ENCODE data around the gene RALGAPB.
"Not testable (repeated sequence)": the region's sequence is repeated elsewhere in the genome, so short reads cannot be mapped to it uniquely, and the experiment has no call there.

RALGAPB gene

DNA sequence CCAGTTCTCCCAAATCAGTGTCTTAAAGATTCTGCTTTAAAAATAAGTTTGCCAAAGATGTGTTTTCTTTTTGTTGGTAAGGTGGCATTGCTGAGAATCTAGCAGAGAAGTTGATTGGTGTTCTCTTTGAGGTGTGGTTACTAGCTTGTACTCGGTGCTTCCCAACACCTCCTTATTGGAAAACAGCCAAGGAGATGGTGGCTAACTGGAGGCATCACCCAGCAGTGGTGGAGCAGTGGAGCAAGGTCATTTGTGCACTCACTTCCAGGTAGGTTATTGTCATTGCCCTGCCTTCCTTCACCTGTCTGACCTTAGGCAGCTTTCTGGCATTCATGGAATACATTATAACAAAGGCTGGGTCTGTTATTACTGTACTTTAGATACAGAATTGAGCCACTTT, 26.7 kb downstream of the RALGAPB start:
- DNase-seq: no peak

DNA sequence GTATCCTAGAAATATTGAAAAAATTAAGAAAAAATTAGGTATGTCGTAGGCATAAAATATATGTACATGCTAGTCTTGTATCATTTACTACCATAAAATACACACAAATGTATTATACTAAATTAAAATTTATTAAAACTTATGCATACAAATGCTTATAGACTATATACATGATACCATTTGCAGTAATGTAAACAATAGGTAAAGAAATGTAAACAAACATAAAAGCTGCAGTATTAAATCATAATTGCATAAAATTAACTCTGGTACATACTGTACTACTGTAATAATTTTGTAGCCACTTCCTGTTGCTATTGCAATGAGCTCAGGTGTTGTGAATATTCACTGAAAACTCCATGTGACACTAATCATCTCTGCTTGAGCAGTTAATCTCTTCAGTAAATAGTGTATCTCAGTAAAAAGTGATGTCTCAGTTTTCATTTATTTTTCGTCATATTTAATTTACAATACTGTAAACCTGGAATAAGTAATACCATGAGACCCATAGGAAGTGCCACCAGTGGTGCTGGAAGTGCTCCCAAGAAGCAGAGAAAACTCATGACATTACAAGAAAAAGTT, 29.3 kb downstream of the RALGAPB start:
- no peak for DNase-seq

DNA sequence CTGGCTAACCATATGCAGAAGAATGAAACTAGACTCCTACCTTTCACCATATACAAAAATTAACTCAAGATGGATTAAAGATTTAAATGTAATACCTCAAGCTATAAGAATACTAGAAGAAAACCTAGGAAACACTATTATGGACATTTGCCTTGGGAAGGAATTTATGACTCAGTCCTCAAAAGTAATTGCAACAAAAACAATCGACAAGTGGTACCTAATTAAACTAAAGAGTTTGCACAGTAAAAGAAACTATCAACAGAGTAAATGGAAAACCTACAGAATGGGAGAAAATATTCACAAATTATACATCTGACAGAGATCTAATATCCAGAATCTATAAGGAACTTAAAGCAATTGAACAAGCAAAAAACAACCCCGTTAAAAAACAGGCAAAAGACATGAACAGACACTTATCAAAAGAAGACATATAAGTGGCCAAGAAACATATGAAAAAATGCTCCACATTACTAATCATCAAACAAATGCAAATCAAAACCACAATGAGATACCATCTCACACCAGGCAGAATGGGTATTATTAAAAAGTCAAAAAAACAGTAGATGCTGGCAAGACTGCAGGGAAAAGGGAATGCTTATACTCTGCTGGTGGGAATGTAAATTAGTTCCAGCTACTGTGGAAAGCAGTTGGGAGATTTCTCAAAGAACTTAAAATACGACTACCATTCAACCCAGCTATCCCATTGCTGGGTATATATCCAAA, 31.9 kb downstream of the RALGAPB start:
- DNase-seq: no peak

DNA sequence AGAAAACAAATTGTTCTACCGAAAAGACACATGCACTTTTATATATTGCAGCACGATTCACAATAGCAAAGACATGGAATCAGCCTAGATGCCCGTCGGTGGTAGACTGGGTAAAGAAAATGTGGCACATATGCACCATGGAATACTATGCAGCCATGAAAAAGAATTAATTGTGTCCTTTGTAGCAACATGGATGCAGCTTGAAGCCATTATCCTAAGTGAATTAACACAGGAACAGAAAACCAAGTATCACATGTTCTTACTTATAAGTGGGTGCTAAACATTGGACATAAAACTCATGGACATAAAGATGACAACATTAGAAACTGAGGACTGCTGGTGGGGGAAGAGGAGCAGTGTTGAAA, 32.4 kb downstream of the RALGAPB start:
- no peak for DNase-seq

DNA sequence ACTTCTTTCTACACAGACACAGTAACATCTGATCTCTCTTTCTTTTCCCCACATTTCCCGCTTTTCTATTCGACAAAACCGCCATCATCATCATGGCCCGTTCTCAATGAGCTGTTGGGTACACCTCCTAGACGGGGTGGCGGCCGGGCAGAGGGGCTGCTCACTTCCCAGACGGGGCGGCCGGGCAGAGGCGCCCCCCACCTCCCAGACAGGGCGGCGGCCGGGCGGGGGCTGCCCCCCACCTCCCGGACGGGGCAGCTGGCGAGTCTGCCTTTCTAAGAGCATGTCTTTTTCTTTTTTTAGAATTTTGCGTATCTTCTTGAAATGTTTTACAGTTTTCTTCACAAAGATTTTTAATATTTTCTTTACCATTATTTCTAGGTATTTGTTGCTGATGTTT, 39.1 kb downstream of the RALGAPB start:
- DNase-seq: not testable (repeated sequence)

DNA sequence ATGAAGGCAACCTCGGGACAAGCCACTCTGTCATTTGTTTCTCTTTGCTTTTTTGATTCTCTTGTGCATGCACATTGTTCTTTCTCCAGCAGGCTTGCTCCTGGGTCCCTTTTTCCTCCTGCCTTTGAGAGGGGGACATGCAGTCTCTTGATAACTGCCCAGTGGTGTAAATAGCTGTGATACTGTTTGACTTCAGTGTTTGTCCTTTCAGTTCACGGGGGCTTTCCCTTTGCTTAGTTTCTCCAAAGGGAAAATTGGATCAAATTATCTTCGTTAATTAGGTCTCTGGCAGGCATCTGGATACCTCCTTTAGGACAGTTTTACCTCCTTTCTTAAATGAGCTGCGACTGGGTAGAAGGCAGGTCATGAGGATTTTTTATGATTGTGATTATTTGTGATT, 41.5 kb downstream of the RALGAPB start:
- DNase-seq: no peak

DNA sequence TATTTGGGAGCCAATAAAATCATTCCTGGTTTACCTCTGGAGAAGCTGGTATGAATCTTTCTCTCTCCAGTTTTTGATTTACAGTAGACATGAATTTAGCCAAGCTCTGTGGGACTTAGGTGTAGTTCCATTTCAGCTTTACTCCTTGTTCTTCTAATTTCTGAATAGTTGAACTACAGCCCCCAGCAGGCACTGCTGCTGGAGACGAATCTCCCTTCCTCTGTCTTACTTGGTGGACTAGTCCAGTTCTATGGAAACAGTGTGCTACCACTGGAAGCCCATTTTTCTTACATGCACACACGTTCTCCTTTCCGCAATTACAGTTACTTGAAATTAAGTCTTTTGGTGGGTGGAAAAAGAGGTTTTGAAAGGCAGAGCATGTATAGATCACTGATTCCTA, 42.3 kb downstream of the RALGAPB start:
- no peak for DNase-seq

DNA sequence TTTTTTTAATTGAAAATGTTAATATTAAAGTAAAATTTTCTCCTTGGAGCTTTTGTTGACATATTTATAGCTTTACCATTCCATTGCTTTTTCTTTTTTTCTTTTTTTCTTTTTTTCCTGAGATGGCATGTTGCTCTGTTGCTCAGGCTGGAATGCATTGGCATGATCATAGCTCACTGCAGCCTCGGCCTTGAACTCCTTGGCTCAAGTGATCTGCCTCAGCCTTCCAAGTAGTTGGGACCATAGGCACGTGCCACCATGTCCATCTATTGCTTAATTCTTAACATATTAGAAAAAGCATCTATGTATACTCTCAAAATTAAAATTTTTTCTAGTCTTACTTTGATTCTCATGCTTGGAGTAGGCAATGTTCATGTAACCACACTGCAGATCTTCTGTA, 43.0 kb downstream of the RALGAPB start:
- DNase-seq: no peak

DNA sequence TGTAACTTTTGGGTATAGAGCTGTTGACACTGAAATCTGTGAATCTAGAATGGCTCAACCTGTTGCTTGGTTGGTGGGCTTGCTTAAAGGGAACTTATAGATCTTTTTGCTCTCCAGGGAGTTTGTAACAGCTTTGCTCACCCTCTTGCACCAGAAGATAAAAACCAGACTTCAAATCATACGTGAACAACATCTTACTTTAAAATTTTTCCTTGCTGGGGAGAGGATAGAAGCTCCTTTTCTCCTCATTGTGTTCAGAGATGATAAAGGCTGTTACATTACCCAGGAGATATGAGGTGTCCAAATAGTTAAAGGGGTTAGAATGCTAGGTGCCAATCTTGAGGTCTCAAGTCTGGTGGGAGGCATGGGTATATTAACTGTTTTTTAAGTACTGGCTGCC, 46.8 kb downstream of the RALGAPB start:
- DNase-seq: no peak

DNA sequence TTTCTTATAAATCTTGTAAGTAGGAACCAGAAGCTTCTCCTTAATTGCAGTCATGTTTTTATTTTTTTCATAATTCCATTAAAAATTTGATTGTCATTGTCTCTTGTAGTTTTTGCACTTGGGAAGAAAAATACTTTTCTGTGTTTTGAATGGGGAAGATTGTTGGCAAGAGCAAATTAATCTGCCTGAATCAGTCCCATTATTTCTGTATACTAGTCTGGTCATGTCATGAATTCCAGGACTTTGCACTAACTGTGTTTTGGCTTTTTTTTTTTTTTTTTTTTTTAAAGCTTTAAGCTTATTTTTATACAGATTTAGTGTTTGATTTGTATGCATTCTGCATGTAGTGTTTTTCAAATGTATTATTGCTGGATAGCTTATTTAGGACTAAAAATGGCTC, 47.6 kb downstream of the RALGAPB start:
- no peak for DNase-seq

DNA sequence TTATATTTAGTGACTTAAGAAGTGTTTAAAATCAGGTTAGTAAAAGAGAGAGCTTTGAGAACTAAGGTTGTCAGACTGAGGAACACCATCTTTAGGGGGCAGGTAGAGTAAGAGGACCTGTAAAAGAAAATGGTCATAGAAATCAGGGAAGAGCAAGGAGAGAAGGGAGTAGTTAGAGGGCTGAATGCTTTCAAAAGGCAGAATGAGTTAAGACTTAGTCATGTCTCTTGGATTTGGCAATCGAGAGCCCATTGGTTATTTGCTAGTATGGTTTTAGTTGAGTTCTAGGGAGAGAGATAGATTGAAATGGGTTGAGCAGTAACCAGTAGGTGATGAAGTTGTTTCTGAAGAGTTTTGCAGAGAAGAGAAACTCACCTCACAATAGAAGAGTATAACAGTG, 51.1 kb downstream of the RALGAPB start:
- DNase-seq: no peak

DNA sequence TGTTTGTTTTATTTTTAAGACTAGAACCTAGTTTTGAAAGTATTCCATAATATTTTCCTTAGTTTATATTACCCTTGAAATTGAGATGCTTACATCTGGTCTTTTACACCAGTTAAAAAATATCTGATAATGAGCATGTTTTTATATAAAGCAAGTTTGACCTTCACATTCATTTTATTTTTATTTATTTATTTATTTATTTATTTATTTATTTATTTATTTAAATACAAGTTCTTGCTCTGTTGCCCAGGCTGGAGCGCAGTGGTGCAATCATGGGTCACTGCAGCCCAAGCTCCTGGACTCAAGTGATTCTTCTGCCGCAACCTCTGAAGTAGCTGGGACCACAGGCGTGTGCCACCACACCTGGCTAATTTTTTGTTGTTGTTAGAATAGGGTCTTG, 55.5 kb downstream of the RALGAPB start:
- no peak for DNase-seq

DNA sequence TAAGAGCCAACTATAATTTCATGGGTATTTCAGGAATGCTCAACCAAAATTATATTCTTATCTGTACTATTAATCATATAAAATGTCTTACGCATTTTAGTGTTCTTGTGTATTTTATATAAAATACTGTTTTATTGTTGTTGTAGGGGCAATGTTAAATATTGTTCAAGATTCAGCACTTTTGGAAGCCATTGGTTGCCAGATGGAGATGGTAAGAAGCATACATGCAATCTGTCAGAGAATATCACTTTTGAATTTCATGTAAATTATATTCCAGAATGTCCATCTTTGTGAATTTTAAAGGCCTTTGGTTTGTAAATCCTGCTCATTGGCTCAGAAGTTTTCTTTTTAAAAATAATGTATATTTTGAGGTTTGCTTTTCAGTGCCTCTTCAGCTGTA, 58.4 kb downstream of the RALGAPB start:
- no peak for DNase-seq

DNA sequence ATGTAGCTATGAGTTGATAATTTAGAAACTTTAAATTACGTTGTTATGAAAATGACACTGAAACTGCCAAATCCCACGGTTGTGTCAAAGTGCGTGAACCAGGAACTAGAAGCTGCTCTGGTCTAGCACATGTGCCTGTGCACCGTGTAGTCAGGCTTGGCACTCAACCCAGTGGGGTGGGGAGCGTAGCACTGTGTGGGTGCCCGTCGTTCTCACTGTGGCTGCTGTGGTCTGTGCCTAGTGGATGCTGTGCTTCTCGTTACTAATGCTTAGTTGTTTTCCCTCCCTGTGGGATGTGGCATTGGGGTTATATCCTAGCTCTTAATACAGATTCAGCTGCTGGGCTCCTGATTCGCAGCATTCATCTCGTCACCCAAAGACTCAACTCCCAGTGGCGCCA, 62.1 kb downstream of the RALGAPB start:
- DNase-seq: no peak

DNA sequence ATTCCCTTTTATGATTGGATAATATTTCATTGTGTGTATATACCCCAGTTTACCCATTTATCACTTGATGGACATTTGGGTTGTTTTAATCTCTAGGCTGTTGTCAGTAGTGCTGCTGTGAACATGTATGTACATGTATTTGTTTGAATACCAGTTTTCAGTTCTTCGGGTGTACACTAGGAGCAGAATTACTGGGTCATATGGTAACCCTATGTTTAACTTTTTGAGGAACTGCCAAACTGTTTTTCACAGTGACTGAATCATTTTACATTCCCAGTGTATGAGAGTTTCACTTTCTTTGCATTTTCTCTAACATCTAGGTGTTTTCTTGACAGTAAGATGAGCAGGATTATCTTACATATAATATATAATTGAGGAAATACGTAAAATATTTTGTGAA, 63.7 kb downstream of the RALGAPB start:
- DNase-seq: no peak

DNA sequence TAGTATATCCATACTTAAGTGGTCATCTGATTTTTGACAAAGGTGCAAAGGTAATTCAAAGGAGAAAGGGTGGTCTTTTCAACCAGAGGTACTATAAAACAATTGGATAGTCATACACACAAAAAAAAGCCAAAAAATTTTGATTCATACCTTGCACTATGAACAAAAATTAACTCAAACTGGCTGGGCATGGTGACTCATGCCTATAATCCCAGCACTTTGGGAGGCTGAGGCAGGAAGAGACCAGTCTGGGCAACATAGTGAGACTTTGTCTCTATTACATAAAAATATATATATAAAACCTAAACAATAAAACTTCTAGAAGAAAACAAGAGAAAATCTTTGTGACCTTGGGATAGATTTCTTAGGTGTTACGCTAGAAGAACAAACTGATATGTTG, 64.5 kb downstream of the RALGAPB start:
- no peak for DNase-seq

DNA sequence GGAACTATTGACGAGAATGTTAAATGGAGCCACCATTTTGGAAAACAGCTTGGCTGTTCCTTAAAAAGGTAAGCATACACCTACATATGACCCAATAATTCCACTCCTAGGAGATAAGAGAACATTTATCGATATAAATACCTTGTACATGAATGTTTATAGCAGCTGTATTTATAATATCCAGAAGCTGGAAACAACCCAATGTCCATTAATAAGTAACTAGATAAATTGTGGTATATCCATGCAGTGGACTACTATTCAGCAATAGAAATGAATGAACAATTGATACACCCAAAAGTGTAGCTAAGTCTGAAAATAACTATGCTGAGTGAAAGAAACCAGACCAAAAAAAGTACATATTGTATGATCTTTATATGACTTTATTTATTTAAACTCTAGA, 66.1 kb downstream of the RALGAPB start:
- no peak for DNase-seq

DNA sequence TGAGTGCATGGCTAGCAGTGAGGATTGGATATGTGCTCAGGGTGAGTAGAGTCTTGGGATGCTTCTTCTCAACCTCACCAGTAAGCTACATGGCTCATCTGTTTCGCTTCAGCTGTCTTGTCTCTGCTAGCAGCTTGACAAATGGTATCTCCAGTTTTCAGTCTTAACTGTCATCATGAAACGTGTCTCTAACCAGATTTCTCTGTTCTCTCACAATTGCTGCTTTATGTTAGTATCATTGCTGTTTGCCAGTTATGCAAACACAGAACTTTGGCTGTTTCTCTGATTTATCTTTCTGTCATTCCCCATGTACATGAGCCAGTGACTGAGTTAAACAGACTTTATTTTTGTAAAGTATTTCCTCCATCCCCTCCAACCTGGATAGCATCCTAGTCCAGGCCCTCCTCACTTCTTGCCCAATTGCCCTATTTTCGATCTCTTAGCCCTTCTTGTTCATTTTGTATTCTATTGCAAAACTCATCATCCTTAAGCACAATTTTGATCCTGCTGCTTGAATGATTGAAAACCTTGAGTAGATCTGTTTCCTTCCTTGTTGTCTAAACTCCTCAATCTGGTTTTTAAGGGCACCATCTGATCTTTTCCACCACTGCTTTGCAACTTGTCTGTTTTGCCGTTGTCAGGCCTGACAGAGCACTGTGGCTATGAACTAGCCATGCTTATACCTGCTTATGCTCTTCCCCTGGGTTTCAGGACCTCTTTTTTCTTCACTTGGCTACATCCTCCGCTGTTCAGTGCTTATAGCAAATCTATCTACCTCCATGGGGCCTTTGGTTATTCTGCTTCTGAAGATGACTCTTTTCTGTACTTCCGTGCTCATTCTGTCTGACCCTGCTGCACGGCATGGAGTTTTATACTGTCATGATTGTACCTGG, 70.6 kb downstream of the RALGAPB start:
- DNase-seq: no peak

DNA sequence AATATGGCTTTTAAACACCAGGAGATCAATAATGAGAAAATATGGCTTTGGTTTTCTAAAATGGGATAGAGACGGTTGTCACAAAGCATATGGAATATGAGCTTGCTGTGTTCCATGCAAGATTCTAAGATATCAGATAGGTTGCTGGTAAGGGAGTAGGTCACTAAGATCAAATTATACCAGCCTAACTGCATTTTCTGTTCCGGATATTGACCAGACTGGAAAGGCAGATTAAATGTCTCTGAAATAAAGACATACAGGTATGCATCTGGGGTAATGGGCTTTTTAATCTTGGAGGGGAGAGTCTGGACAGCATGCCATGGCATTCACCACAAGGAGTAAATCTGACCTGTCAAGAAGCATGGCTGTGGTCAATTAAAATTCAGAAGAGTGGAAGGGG, 73.1 kb downstream of the RALGAPB start:
- no peak for DNase-seq

DNA sequence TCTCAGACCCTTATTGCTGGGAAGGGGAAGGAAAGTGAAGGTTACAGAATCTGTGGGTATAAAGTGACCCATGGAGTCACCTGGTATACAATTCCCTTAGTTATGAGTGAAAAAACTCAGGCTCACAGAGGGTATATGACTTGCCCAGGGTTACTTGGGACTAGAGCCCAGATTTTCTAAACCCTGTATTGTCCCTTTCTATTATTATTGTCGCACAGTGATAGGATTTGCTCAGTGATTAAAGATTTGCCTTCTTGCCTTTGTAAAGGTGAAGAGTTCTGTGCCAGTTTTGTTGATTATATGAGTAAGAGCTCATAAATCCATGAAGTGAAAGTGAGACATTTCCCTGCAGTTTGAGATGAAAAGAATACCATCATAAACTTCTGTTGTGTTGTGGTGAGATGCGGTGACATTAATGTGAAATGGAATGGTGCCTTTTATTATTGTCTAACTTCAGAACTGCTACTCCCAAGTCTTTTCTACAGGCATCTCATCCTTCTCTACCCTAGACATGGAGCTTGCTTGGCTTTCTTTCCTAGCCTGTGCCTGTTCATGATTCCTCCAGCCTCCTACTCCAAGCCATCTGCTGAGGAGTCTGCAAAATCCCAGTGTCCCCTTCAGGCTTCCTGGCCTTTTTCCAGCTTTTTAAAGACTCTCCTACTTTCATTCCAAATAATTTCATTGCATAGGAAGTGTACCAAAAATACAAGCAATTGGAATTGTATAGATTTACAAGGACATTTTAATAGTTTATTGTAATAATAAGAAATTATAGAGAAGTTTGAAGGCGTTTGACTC, 74.8 kb downstream of the RALGAPB start:
- DNase-seq: no peak

DNA sequence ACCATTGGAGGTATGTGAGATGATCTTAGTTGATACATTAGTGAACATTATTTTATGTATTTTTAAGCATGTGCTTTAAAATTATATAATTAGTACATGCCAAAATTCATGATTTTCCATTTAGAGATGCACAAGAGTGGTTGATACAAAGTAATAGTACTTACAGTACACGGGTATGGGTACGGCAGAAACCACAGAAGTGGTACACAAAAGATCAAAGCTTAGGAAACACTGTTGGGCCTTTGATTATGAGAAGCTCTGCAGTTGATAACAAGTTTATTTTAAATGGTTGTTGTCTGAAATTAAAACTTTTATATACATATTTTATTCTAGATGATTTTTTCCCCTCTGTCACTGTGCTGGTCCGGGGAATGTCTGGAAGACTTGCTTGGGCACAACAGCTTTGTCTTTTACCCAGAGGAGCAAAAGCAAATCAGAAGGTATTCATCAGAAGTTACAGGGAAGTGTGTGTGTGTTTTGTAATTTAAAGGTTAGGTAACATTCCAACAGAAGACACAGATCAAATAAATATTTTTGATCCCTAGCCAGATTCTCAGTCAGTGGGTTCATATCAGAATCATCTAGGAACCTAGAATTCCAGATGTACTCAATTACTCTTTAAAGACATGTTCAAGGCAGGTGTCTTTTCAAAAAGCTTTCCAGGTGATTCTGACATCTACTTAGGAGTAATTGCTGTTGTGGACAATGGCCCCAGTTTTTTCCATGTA, 75.9 kb downstream of the RALGAPB start:
- no peak for DNase-seq

DNA sequence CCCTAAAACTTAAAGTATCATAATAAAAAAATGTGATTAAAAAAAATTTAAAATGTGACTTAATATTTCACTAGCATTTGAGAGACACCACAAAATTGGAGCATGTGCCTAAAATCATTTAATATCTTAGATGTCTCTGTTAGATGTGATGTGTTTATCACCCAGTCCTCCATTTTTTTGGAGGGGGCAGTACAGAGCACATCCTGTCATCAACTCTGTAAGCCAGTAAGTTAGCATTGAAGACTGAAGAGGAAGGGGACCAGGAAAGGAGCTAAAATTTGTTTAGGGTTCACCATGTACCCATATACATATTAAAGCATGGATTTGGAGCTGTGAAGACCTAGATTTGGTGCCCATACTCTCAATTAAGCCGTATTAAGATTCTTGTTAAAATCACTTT, 77.6 kb downstream of the RALGAPB start:
- no peak for DNase-seq

All from activated effector memory CD4-positive, alpha-beta T cell treated with anti-CD3 and anti-CD28 coated beads, Interleukin-2, amount 50 U/mL, for 16 hours (primary cell).